ENCODE results near the gene DTL.

DTL gene

DNA sequence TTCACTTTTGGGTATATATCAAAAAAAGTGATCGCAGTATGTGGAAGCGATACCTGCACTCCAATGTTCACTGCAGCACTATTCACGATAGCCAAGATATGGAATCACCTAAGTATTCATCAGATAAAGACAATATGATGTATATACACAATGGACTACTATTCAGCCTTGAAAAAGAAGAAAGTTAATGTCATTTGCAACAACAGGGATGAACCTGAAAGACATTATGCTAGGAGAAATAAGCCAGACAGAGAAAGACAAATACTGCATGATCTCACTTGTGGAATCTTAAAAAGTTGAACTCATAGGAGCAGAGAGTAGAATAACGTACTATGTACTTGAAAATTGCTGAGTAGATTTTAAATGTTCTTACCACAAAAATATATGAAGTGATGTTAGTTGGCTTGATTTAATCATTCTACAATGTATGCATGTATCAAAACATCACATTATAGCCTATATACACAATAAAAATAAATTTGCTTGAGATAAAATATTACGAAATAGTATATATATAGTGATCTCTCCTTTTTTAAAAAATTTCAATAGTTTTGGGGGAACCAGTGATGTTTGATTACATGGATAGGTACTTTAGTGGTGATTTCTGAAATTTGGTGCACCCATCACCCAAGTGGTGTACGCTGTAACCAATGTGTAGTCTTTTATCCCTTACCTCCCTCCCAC, 56.0 kb downstream of the DTL start:
- DNase-seq (ENCODE audit: low spot score): no peak

DNA sequence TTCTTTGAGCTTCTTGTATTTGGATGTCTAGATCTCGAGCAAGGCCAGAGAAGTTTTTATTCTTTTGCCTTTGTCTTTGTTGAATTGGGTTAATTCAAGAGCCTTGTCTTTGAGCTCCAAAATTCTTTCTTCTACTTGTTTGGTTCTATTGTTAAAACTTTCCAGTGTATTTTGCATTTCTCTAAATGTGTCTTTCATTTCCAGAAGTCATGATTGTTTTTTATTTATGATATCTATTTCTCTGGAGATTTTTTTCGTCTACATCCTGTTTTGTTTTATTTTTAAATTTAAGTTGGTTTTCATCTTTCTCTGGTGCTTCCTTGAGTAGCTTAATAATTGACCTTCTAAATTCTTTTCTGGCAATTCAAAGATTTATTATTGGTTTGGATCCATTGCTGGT, 61.8 kb downstream of the DTL start:
- no peak for DNase-seq (ENCODE audit: low spot score)

GRCh38 chr1:212098310-212098709, 62.8 kb downstream of the DTL start:
- no peak for DNase-seq (ENCODE audit: low spot score)

GRCh38 chr1:212098771-212099170, 63.2 kb downstream of the DTL start:
- no peak for DNase-seq (ENCODE audit: low spot score)

DNA sequence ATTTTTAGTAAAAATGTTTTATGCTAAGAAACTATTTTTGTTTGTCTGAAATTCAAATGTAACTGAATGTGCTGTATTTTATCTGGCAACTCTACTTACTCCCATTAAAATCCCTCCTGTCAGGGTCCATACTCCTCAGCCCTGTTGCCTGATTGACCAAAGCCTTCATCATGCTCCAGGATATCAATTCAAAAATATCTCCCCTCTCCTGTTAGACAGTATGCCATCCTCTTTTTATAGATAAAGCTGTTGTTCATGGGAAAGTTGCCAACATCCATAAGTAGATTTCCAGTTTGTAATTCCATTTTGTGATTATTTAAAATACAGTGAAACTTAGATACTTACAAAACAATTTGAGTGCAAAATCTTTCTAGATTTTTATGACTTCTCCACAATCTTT, 65.7 kb downstream of the DTL start:
- DNase-seq (ENCODE audit: low spot score): no peak

DNA sequence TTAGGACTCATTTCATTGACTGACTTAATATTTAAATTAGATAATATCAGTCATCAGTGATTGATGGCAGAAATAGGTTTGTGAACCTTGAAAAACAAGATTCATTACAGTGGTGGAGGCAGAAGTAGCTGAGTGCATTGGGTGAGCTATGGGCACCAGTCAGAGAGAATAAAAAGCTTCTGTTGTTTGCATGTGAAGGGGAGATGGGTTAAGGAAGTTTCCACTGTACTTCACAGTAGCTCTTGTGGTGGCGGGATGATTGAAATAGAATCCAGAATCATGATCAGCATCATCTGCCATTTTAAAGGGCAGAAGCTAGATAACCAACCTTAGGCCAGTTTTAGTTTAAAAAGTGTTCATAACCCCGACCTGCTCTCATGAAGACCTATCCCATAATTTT, 66.2 kb downstream of the DTL start:
- DNase-seq (ENCODE audit: low spot score): no peak

DNA sequence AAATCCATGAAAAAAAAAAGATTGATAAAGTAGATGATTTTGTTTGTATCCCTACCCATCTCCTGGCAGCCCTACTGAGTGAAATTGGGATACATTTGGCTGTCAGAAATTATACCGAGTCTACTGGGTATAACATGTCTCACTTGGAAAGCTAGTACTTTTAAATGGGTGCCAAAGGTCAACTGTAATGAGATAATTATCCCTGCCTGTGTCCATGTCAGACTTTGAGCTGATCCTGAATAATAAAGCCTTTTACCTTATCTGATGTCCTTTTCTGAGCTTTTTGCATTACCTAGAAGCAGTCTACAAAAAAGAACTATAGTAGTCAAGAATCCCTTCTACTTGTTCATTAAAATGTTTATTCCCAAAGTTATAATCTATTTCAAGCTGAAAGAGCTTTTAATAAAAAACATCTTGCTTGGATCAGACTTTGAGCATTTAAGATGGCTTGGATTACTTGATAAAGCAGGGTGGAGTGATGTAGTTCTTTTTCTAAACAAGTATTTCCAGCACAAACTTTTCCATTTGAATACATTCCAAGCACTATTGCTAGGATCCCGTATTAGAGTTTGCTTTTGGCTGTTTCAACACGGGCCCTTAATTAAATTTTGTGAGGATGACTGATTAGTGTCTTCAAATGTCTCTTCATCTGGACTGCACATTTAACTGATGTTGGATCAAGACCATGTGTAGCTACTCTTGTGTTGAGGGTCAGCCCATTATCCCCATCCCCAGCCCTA, 69.2 kb downstream of the DTL start:
- no peak for DNase-seq (ENCODE audit: low spot score)

DNA sequence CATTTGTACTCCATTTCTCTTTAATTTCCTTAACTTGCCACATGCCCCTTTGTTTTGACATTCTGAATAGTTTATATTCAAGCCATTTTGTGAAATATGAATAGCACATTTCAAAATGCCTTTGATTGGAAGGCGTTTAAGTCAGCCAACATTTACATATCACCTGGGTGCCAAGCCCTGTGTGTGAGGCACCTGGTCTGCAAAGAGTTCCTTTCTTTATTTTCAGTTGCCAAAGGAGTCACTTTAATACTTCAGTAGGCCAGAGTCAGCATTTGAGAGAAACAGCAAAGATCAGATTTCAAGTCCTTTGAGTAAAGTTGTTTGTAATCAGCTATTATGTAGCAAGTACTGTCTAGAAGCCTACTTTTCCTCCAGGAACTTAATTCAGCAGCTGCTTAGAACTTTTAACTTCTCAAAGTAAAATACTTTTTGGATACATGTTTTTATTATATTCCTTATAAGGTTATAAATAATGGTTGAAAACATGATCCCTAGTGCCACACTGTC, 70.8 kb downstream of the DTL start:
- no peak for DNase-seq (ENCODE audit: low spot score)

DNA sequence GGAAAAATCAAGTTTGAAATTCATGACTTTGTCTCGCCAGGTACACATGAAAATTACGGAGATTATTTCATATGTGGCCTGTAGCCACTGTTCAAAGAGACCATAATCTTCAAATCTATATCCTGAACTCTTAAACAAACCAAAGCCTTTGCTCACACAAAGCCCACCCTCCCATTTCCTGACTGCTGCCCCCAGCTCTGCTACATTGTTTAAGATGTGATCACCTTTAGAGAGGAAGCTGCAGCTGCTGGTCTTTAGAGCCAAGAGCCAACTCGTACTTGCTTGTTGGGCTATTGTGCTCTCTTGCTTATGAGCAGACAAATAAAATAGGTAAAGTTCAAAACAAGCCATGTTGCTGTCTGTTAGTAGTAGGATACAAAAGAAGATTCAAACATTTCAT, 71.9 kb downstream of the DTL start:
- no peak for DNase-seq (ENCODE audit: low spot score)

- DNase-seq (ENCODE audit: low spot score): no peak
Observed at GRCh38 chr1:212108187-212108586, 72.6 kb downstream of the DTL start.

DNA sequence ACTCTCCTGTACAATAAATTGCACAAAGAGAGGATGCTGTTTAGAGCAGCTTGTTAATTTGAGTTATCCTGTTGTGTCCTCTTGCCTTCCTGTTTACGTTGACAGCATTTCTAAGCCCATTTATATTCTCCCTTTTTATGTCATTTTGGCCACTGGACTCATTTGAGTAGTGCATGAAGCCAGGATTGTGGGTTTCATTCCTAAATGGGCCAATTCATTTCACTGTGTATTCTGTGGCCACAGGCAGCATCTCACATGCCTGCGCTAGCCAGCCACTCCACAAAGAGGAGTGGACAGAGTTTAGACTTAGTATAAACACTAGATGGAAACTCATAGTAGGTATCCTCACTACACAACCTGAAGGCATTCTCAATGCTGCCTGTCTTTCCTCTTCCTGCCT, 73.4 kb downstream of the DTL start:
- DNase-seq (ENCODE audit: low spot score): no peak

DNA sequence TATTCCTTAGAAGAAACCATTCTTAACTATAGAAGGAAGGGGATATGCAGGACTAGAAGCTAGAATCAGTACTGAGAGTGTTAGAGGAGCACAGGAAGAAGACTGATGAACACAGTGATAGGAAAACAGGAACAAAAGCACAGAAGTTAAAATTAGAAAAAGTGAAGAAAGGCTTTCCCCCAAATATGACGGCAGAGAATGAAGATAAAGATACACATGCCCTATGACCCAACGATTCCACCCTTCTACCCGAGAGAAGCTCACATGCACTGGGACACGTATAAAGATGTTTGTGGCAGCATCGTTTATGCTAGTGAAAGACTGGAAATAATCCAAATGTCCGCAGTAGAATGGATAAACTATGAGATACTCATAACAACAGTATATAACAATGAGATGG, 74.2 kb downstream of the DTL start:
- DNase-seq (ENCODE audit: low spot score): no peak

GRCh38 chr1:212110617-212111016, 75.1 kb downstream of the DTL start:
- no peak for DNase-seq (ENCODE audit: low spot score)

GRCh38 chr1:212111536-212111935, 76.0 kb downstream of the DTL start:
- DNase-seq (ENCODE audit: low spot score): no peak

GRCh38 chr1:212113706-212114105, 78.2 kb downstream of the DTL start:
- no peak for DNase-seq (ENCODE audit: low spot score)

DNA sequence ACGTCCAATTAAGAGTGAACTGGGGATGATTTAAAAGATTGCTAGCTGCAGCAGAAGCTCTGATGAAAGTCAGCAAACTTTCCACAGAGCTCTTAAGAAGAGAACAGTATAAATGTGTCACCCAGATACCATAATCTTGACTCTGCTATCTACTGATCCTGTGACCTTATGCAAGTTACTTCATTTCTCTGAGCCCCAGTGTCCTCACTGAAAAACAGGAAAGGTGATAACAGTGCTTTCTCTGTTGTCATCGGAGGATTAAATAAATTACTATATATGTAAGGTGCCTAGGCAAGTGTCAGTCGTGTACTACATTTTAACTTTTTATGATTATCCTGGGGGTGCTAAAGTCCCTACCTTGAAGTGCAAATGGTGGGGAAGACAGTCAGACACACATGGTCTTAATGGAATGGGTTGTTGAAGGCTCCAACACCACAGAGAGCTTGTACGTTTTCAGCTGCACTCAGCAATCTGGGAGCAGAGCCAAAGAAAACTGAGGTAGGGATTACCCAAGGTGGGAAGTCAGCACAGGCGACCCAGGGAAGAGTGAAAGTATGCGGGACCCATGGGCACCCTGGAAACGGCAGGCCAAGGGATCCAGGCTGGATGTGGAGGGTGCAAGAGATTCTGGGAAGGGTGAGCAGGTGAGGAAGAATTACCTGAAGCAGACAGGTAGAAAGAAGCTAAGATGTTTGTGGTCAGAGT, 82.8 kb downstream of the DTL start:
- no peak for DNase-seq (ENCODE audit: low spot score)

- DNase-seq (ENCODE audit: low spot score): no peak
Observed at GRCh38 chr1:212118872-212119260, 83.3 kb downstream of the DTL start.

DNA sequence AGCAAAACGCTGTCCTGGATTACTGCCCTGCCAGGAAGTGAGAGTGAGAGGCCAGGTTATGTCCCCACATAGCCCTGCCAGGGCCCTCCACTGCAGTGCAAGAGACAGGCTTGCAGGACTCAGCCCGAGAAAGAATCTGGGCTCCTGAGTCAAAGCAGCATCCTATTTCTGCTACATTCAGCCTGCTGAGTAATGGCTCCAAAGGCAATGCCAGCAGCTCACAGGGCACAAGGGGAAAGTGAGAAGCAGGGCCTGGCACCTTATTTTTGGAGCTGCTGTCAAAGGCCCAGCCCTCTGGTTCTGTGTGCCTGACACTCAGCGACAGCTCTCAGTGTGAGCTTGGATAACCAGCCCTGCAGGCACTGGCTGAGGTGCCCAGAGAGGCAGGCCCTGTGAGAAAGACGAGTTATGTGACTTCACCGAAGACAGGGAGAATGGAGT, 83.9 kb downstream of the DTL start:
- DNase-seq (ENCODE audit: low spot score): no peak

GRCh38 chr1:212119863-212120262, 84.3 kb downstream of the DTL start:
- DNase-seq (ENCODE audit: low spot score): no peak

DNA sequence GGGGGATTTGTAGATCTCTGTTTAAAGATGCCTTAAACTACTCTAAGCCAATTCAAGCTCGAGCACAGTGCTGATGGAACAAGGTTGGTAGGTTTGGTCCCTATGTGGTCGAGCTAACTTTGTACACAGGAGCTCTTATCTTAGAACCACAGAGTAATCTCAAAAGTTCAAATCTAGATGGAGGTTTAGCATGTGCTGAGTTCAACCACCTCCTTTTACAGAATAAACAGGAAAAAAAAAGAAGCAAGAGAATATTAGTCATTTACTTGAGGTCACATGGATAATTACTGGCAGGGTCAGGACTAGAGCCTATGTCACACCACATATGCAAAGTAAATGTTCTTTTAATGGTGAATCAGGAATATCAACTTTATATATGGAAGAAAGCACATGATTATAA, 86.2 kb downstream of the DTL start:
- no peak for DNase-seq (ENCODE audit: low spot score)

GRCh38 chr1:212124690-212125582, 89.4 kb downstream of the DTL start:
- DNase-seq (ENCODE audit: low spot score): no peak

DNA sequence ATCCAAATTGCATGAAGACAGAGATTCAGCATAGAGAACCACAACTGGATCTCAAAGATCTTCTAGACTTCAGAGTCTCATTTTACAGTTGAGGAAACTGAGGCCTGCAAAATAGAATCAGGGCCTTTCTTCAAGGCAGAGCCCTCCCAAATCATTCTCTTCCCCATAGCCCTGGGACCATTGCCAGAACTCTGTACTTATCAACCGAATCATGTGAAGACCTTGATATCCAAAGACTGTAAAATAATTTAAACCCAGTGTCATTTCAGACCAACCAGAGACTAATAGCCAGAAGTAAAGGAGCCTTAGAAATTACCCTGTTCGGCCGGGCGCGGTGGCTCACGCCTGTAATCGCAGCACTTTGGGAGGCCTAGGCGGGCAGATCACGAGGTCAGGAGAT, 90.1 kb downstream of the DTL start:
- no peak for DNase-seq (ENCODE audit: low spot score)
